Stimulated activated CD4-positive, alpha-beta T cell treated with anti-CD3 and anti-CD28 coated beads, TNF-alpha, amount 100 ng/mL, for 24 hours (primary cell): ENCODE results near the gene GART.
"Not testable (repeated sequence)": the region's sequence is repeated elsewhere in the genome, so short reads cannot be mapped to it uniquely, and the experiment has no call there.

ENCODE experiments used
- DNase-seq, 3 experiments: peaks; one replicate each; pipeline ENCODE4 v3.0.0-alpha.2; 2020; ENCODE audit warnings: low read depth in 3 of 3

The GART gene

GRCh38 chr21:33469183-33469582 is 72.7 kb downstream of the GART start:
- not testable (repeated sequence) for DNase-seq

DNA sequence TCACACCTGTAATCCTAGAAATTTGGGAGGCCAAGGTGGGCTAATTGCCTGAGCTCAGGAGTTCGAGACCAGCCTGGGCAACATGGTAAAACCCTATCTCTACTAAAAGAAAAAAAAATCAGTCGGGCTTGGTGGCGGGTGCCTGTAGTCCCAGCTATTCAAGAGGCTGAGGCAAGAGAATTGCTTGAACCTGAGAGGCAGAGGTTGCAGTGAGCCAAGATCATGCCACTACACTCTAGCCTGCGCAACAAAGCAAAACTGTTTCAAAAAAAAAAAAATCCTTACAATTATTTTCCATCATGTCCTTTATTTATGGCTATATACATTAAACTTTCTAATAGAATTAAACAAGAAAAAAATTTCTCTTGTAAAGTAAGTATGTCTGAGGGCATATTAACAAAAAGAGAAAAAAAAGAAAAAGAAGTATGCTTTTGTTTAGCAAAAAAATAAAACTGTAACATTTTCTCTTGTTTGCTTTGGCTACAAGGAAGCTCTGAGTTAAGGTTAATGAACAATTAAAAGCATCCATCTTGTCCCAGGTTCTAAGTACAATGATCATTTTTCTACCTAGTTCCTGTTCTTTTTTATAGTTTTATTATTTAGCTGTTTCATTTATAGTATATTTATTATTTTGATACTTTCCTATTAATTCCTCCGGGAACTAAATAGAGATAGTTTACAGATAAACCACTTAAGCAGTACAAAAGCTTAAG is 80.2 kb downstream of the GART start:
- DNase-seq: no peak

GRCh38 chr21:33458861-33459260 is 83.1 kb downstream of the GART start:
- DNase-seq: no peak

- no peak for DNase-seq
Measured at GRCh38 chr21:33455686-33456446, 86.1 kb downstream of the GART start.
